ENCODE data around the gene FAM78B.

- TF ChIP-seq CTCF (conservative IDR thresholded peaks at IDR 0.05; ENCODE audit: low read length): no peak
- no peak for TF ChIP-seq EZH2phosphoT487 (IDR thresholded peaks at IDR 0.05; ENCODE audit: borderline replicate concordance)
Measured at GRCh38 chr1:166193057-166193698, 26.4 kb upstream of the FAM78B start.
